H1 (cell line): ENCODE results near the gene CHRM4.

ENCODE experiments used
- BRCA1 ChIP-seq: IDR thresholded peaks from 2 replicates; pipeline ENCODE4 v1.6.1; 2012; ENCODE audit warnings: low read depth, low read length, improper control_type of control experiment
- CBX8 ChIP-seq: fragments of 300-800, 300-1000 bp; sonication (generic); IDR thresholded peaks from 2 replicates; pipeline ENCODE4 v1.7.1; 2016; ENCODE audit warnings: low read depth, low read length, borderline replicate concordance
- CEBPB ChIP-seq: IDR thresholded peaks from 2 replicates; pipeline ENCODE4 v1.6.1; 2012; ENCODE audit warnings: low read depth, low read length
- EZH2 ChIP-seq: fragments of 200-600 bp; sonication (generic); IDR thresholded peaks from 2 replicates; pipeline ENCODE4 v1.7.1; 2012; ENCODE audit warnings: low read depth, mild to moderate bottlenecking, moderate library complexity, low read length, inconsistent platforms; ENCODE audit not compliant: severe bottlenecking
- PHF8 ChIP-seq: fragments of 200-600 bp; sonication (generic); conservative IDR thresholded peaks from 2 replicates; pipeline ENCODE4 v1.7.1; 2012; ENCODE audit warnings: low read depth, mild to moderate bottlenecking, inconsistent platforms, low read length, moderate library complexity
- POLR2A ChIP-seq, 2 experiments: IDR thresholded peaks; 1 replicate in 1 of 2; 2 replicates in 1 of 2; pipeline ENCODE4 v1.6.1; 2011; ENCODE audit warnings: low read depth in 2 of 2, low read length in 2 of 2, mild to moderate bottlenecking in 2 of 2; ENCODE audit errors: control extremely low read depth in 1 of 2
- RAD21 ChIP-seq, 2 experiments: IDR thresholded peaks in 1 of 2; conservative IDR thresholded peaks in 1 of 2; 2 replicates each; pipeline ENCODE4 v1.6.1; 2011; ENCODE audit warnings: low read depth in 2 of 2, low read length in 2 of 2, improper control_type of control experiment in 1 of 2, inconsistent platforms in 1 of 2, mild to moderate bottlenecking in 1 of 2, moderate library complexity in 1 of 2
- RFX5 ChIP-seq: IDR thresholded peaks from 2 replicates; pipeline ENCODE4 v1.6.1; 2011; ENCODE audit warnings: low read depth, low read length, improper control_type of control experiment, borderline replicate concordance
- TCF12 ChIP-seq: IDR thresholded peaks from 2 replicates; pipeline ENCODE4 v1.6.1; 2011; ENCODE audit warnings: low read depth, mild to moderate bottlenecking, low read length
- YY1 ChIP-seq: IDR thresholded peaks from 2 replicates; pipeline ENCODE4 v1.6.1; 2011; ENCODE audit warnings: low read depth, mild to moderate bottlenecking, low read length
- TF ChIP-seq, protein P1 (sequence below): IDR thresholded peaks from 2 replicates; pipeline ENCODE4 v1.6.1; 2011; ENCODE audit warnings: low read depth, mild to moderate bottlenecking, low read length; ENCODE audit not compliant: insufficient read depth
- TF ChIP-seq, protein P2 (sequence below), 3 experiments: IDR thresholded peaks; 1 replicate in 2 of 3; 2 replicates in 1 of 3; pipeline versions ENCODE4 v1.5.1 to v1.6.1; 2011; ENCODE audit warnings: low read length in 3 of 3, mild to moderate bottlenecking in 3 of 3, inconsistent platforms in 2 of 3, low read depth in 1 of 3, moderate library complexity in 1 of 3; ENCODE audit not compliant: insufficient read depth in 1 of 3; ENCODE audit errors: control extremely low read depth in 1 of 3
- TF ChIP-seq, protein P3 (sequence below): IDR thresholded peaks from 2 replicates; pipeline ENCODE4 v1.6.1; 2012; ENCODE audit warnings: low read length, inconsistent platforms
- TF ChIP-seq, protein P4 (sequence below): IDR thresholded peaks from 2 replicates; pipeline ENCODE4 v1.6.1; 2012; ENCODE audit warnings: inconsistent platforms

DNA sequence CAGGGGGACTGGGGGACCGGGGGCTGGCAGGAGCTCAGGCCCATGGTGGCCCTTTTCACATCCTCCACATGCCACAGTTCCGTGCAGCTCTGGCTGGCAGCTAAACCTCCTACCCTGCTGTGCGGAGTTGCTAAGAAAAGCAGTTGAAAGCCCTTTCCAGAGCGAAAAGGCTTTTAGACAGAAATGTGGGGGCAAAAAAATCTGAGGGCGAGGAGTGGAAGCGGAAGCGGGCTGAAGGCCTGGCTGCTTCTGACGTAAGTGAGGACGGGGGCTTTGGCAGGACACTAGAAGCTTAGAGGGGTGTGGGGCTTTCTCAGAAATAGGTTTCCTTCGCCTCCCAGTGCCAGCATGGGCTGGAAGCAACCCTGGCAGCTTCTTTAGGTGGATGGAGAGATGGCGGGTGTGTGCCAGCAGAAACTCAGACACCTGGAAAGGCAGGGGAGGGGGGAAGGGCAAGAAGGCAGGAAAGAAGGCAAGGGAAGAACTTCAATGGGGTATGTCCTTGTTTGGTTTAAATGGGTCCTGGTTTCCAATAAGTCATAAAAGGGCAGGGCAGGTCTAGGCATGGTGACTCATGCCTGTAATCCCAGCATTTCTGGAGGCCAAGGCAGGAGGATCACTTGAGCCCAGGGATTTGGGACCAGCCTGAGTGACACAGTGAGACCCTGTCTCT lies 55.5 kb downstream of the CHRM4 start:
- TF ChIP-seq YY1 (no peak), CBX8 (no peak), POLR2A (IDR thresholded peaks at IDR 0.05; ENCODE audit: control extremely low read depth in 1 of 2, low read depth in 2 of 2, low read length in 2 of 2) (no peak), PHF8 (no peak), EZH2 (no peak), CEBPB (no peak), RFX5 (no peak), TCF12 (no peak), RAD21 (IDR thresholded peaks at IDR 0.05 in 1 of 2, conservative IDR thresholded peaks at IDR 0.05 in 1 of 2; ENCODE audit: low read depth in 2 of 2, low read length in 2 of 2) (no peak), BRCA1 (no peak)
- TF ChIP-seq, protein P1, sequence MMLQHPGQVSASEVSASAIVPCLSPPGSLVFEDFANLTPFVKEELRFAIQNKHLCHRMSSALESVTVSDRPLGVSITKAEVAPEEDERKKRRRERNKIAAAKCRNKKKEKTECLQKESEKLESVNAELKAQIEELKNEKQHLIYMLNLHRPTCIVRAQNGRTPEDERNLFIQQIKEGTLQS, result no peak
- TF ChIP-seq, protein P2, sequence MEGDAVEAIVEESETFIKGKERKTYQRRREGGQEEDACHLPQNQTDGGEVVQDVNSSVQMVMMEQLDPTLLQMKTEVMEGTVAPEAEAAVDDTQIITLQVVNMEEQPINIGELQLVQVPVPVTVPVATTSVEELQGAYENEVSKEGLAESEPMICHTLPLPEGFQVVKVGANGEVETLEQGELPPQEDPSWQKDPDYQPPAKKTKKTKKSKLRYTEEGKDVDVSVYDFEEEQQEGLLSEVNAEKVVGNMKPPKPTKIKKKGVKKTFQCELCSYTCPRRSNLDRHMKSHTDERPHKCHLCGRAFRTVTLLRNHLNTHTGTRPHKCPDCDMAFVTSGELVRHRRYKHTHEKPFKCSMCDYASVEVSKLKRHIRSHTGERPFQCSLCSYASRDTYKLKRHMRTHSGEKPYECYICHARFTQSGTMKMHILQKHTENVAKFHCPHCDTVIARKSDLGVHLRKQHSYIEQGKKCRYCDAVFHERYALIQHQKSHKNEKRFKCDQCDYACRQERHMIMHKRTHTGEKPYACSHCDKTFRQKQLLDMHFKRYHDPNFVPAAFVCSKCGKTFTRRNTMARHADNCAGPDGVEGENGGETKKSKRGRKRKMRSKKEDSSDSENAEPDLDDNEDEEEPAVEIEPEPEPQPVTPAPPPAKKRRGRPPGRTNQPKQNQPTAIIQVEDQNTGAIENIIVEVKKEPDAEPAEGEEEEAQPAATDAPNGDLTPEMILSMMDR (IDR thresholded peaks at IDR 0.05; ENCODE audit: control extremely low read depth in 1 of 3, insufficient read depth in 1 of 3, low read depth in 1 of 3, low read length in 3 of 3), result no peak
- TF ChIP-seq, protein P3, sequence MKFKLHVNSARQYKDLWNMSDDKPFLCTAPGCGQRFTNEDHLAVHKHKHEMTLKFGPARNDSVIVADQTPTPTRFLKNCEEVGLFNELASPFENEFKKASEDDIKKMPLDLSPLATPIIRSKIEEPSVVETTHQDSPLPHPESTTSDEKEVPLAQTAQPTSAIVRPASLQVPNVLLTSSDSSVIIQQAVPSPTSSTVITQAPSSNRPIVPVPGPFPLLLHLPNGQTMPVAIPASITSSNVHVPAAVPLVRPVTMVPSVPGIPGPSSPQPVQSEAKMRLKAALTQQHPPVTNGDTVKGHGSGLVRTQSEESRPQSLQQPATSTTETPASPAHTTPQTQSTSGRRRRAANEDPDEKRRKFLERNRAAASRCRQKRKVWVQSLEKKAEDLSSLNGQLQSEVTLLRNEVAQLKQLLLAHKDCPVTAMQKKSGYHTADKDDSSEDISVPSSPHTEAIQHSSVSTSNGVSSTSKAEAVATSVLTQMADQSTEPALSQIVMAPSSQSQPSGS, result no peak
- TF ChIP-seq, protein P4, sequence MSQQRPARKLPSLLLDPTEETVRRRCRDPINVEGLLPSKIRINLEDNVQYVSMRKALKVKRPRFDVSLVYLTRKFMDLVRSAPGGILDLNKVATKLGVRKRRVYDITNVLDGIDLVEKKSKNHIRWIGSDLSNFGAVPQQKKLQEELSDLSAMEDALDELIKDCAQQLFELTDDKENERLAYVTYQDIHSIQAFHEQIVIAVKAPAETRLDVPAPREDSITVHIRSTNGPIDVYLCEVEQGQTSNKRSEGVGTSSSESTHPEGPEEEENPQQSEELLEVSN, result no peak
